Ishikawa (cell line): ENCODE data around the gene DCAKD.

Experiments used
- CEBPB ChIP-seq: IDR thresholded peaks from 2 replicates; pipeline ENCODE4 v1.6.1; 2012
- CREB1 ChIP-seq: IDR thresholded peaks from 2 replicates; pipeline ENCODE4 v1.6.1; 2012; ENCODE audit warnings: low read depth
- EGR1 ChIP-seq: IDR thresholded peaks from 2 replicates; pipeline ENCODE4 v1.6.1; 2012
- EP300 ChIP-seq: IDR thresholded peaks from 2 replicates; pipeline ENCODE4 v1.6.1; 2012; ENCODE audit warnings: borderline replicate concordance
- FOXM1 ChIP-seq: IDR thresholded peaks from 2 replicates; pipeline ENCODE4 v1.6.1; 2012; ENCODE audit warnings: low read depth, borderline replicate concordance
- MAX ChIP-seq: IDR thresholded peaks from 2 replicates; pipeline ENCODE4 v1.6.1; 2012
- NFIC ChIP-seq: IDR thresholded peaks from 2 replicates; pipeline ENCODE4 v1.6.1; 2012
- RAD21 ChIP-seq: IDR thresholded peaks from 2 replicates; pipeline ENCODE4 v1.6.1; 2012; ENCODE audit warnings: low read depth
- REST ChIP-seq: IDR thresholded peaks from 2 replicates; pipeline ENCODE4 v1.6.1; 2012; ENCODE audit warnings: low read depth, mild to moderate bottlenecking
- TAF1 ChIP-seq: IDR thresholded peaks from 2 replicates; pipeline ENCODE4 v1.6.1; 2012; ENCODE audit warnings: low read depth, mild to moderate bottlenecking
- TCF12 ChIP-seq: IDR thresholded peaks from 2 replicates; pipeline ENCODE4 v1.6.1; 2012; ENCODE audit warnings: low read depth
- TEAD4 ChIP-seq: IDR thresholded peaks from 2 replicates; pipeline ENCODE4 v1.6.1; 2012
- YY1 ChIP-seq: IDR thresholded peaks from 2 replicates; pipeline ENCODE4 v1.6.1; 2012; ENCODE audit warnings: low read depth
- ZBTB7A ChIP-seq: IDR thresholded peaks from 2 replicates; pipeline ENCODE4 v1.6.1; 2012; ENCODE audit warnings: low read depth
- TF ChIP-seq, protein P1 (sequence below): IDR thresholded peaks from 2 replicates; pipeline ENCODE4 v1.6.1; 2012

The DCAKD gene

DNA sequence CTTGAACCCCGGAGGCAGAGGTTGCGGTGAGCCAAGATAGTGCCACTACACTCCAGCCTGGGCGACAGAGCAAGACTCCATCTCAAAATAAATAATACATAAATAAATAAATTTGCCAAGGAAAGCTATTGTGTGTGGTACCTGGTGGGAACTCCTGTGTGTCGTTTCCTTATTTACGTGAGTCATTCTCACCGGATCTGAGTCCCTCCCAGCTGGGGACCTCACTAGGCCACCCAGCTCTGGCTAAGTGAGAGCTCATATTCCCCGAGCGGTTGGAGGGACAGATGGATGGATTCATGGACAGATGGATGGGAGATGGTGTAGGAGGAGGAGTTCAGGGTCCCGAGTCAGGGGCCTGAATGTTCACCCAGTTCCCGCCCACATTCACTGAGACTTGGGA lies 60.4 kb downstream of the DCAKD start:
- TF ChIP-seq ZBTB7A (no peak), TAF1 (no peak), CEBPB (no peak), TEAD4 (no peak), EP300 (no peak), CREB1 (no peak)
- TF ChIP-seq, protein P1, sequence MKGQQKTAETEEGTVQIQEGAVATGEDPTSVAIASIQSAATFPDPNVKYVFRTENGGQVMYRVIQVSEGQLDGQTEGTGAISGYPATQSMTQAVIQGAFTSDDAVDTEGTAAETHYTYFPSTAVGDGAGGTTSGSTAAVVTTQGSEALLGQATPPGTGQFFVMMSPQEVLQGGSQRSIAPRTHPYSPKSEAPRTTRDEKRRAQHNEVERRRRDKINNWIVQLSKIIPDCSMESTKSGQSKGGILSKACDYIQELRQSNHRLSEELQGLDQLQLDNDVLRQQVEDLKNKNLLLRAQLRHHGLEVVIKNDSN: no peak

GRCh38 chr17:44989552-44990138 lies 61.8 kb downstream of the DCAKD start:
- TF ChIP-seq RAD21 (no peak), CEBPB (no peak), YY1 (no peak), EGR1 (no peak), MAX (no peak), REST (no peak), TEAD4 (no peak), CREB1 (no peak), ZBTB7A (no peak), EP300 (no peak), NFIC (no peak), FOXM1 (no peak), TAF1 (no peak), TCF12 (no peak)
- TF ChIP-seq, protein P1: no peak

- TF ChIP-seq RAD21 (no peak), NFIC (no peak), TAF1 (no peak), REST (no peak), MAX (no peak), EP300 (no peak), TCF12 (no peak), ZBTB7A (no peak), CREB1 (no peak), TEAD4 (no peak), YY1 (no peak), EGR1 (no peak), FOXM1 (no peak), CEBPB (no peak)
- TF ChIP-seq, protein P1: no peak
These were observed 63.1 kb downstream of the DCAKD start for GRCh38 chr17:44988044-44988942.

- no peak for TF ChIP-seq REST
- TF ChIP-seq RAD21: no peak
- TF ChIP-seq MAX: no peak
- TF ChIP-seq CREB1: no peak
These were observed 67.9 kb downstream of the DCAKD start for GRCh38 chr17:44983563-44983962.
